ENCODE results near the gene ARID5A.

DNA sequence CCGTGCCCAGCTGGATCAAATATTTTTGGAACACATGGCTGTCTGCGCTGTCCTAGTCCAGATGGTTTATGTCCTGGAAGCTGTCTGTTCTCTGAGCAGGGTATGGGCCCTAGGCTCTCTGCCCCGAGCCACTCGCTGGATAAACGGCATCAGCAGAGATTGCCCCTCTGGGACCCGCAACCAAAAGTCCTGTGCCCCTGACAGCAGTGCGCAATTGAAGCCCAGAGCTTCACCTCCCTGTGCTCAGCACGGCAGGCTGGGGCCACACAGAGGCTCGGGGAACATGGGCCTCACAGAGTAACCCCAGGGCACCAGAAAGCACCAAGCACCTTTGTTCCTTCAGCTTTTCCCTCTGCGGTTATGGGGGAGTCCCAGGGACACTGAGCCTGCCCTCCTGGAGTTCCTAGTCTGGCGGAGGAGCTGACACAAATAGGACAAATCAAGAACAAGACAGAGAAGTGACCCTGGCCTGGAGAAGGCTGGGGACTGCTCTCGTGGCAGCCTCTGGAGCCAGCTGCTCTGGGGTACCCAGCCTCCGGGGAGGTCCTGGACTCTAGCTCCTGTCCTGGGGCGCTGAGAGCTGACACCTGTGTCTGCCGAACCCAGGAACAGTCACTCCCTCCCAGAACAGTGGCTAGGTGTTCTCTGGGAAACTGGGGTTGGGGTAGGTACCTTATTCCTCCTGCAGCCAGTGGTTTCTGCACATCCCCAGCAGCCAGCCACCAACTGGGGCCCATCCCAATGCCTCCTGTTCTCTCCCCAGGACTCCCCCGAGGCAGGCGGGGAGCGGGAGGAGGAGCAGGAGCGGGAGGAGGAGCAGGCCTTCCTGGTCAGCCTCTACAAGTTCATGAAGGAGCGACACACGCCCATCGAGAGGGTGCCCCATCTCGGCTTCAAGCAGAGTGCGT is 12.3 kb downstream of the ARID5A start:
- TF ChIP-seq, protein P1, sequence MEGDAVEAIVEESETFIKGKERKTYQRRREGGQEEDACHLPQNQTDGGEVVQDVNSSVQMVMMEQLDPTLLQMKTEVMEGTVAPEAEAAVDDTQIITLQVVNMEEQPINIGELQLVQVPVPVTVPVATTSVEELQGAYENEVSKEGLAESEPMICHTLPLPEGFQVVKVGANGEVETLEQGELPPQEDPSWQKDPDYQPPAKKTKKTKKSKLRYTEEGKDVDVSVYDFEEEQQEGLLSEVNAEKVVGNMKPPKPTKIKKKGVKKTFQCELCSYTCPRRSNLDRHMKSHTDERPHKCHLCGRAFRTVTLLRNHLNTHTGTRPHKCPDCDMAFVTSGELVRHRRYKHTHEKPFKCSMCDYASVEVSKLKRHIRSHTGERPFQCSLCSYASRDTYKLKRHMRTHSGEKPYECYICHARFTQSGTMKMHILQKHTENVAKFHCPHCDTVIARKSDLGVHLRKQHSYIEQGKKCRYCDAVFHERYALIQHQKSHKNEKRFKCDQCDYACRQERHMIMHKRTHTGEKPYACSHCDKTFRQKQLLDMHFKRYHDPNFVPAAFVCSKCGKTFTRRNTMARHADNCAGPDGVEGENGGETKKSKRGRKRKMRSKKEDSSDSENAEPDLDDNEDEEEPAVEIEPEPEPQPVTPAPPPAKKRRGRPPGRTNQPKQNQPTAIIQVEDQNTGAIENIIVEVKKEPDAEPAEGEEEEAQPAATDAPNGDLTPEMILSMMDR (conservative IDR thresholded peaks at IDR 0.05; ENCODE audit: low read depth, low read length): no peak
- no peak for TF ChIP-seq EZH2 (IDR thresholded peaks at IDR 0.05; ENCODE audit: borderline replicate concordance, low read depth, low read length, poor library complexity, severe bottlenecking)
